Measurements from ENCODE around the gene FA2H. TPM values are rescaled to one million over a fixed set of nuclear protein-coding genes. Genes with fewer than 3 reads are reported as not detected.

Gene FA2H
- polyA plus RNA-seq, 3 donors, result not detected

GRCh38 chr16:74743668-74744299 is 30.8 kb downstream of the FA2H start:
- Mint-ChIP-seq H3K27me3 (ENCODE audit: low read depth in 3 of 3) (peaks cover 3 to 6% (median 4%) of the 10 kb centered on the region in 3 donors), H3K27ac (no peak overlapping the region), H3K4me1 (peaks cover 5% of the 10 kb centered on the region), H3K9me3 (peaks cover 0 to 2% (median 0%) of the 10 kb centered on the region in 7 donors), H3K4me3 (no peak overlapping the region), H3K36me3 (no peaks in the 10 kb centered on the region)
- H3K4me3 ChIP-seq (replicated peaks in 1 of 3; ENCODE audit: low read depth in 2 of 3, low read length in 3 of 3), result no peak overlapping the region
- H4K20me1 ChIP-seq (ENCODE audit: insufficient read depth, low read length), result no peaks in the 10 kb centered on the region
- DNase-seq, result no peak
- no peak overlapping the region for H2AFZ ChIP-seq (ENCODE audit: insufficient read depth, low read depth, low read length, poor library complexity, severe bottlenecking)
- H3K9ac ChIP-seq (ENCODE audit: insufficient read depth, low read length, poor library complexity, severe bottlenecking), result no peak overlapping the region
- WGBS (ENCODE audit: insufficient coverage), result 96% methylated on average over 10 of the region's 15 CpGs
- H3K27me3 ChIP-seq (ENCODE audit: control insufficient read depth in 2 of 2, insufficient read depth in 2 of 2, low read length in 2 of 2), result no peaks in the 10 kb centered on the region
- no peaks in the 10 kb centered on the region for H3K79me2 ChIP-seq (ENCODE audit: insufficient read depth, low read length)
- H3K9me3 ChIP-seq (replicated peaks in 1 of 2; ENCODE audit: control insufficient read depth in 1 of 2, insufficient read depth in 1 of 2, low read length in 2 of 2), result no peaks in the 10 kb centered on the region
- no peak overlapping the region for H3K27ac ChIP-seq (ENCODE audit: low read depth in 1 of 2, low read length in 2 of 2)
- H3K36me3 ChIP-seq (replicated peaks in 1 of 2; ENCODE audit: control insufficient read depth in 1 of 2, insufficient read depth in 2 of 2, low read length in 2 of 2), result no peaks in the 10 kb centered on the region
- no peak overlapping the region for H3K4me2 ChIP-seq (replicated peaks; ENCODE audit: extremely low read depth, low read length, poor library complexity, severe bottlenecking)
- H3K4me1 ChIP-seq (ENCODE audit: control insufficient read depth in 1 of 2, insufficient read depth in 2 of 2, low read length in 2 of 2), result no peaks in the 10 kb centered on the region
- intact Hi-C loops (cut with micrococcal nuclease), result no loop called here
- no peak for TF ChIP-seq CTCF (IDR thresholded peaks at IDR 0.05)

- no peaks in the 10 kb centered on the region for H3K9me3 ChIP-seq (replicated peaks in 1 of 2; ENCODE audit: control insufficient read depth in 1 of 2, insufficient read depth in 1 of 2, low read length in 2 of 2)
- 100% methylated on average over 1 of the region's 8 CpGs for WGBS (ENCODE audit: insufficient coverage)
- H3K9me3 Mint-ChIP-seq, result peaks cover 0 to 2% (median 0%) of the 10 kb centered on the region in 7 donors
Measured at GRCh38 chr16:74743045-74743667, 31.5 kb downstream of the FA2H start.

More at GRCh38 chr16:74743045-74743667, 31.5 kb downstream of the FA2H start:
- H2AFZ ChIP-seq (ENCODE audit: insufficient read depth, low read depth, low read length, poor library complexity, severe bottlenecking), result no peak overlapping the region
- intact Hi-C loops (cut with micrococcal nuclease), result no loop called here
- no peak overlapping the region for H3K4me3 ChIP-seq (replicated peaks in 1 of 3; ENCODE audit: low read depth in 2 of 3, low read length in 3 of 3)
- no peak for DNase-seq
- H3K36me3 Mint-ChIP-seq, result no peaks in the 10 kb centered on the region
- no peaks in the 10 kb centered on the region for H3K79me2 ChIP-seq (ENCODE audit: insufficient read depth, low read length)
- no peaks in the 10 kb centered on the region for H4K20me1 ChIP-seq (ENCODE audit: insufficient read depth, low read length)
- TF ChIP-seq CTCF (IDR thresholded peaks at IDR 0.05), result no peak
- H3K4me3 Mint-ChIP-seq, result no peak overlapping the region
- H3K27ac ChIP-seq (ENCODE audit: low read depth in 1 of 2, low read length in 2 of 2), result no peak overlapping the region
- H3K27me3 ChIP-seq (ENCODE audit: control insufficient read depth in 2 of 2, insufficient read depth in 2 of 2, low read length in 2 of 2), result no peaks in the 10 kb centered on the region
- no peak overlapping the region for H3K9ac ChIP-seq (ENCODE audit: insufficient read depth, low read length, poor library complexity, severe bottlenecking)
- H3K27ac Mint-ChIP-seq, result no peak overlapping the region
- peaks cover 5 to 8% (median 6%) of the 10 kb centered on the region in 3 donors for H3K27me3 Mint-ChIP-seq (ENCODE audit: low read depth in 3 of 3)
- H3K36me3 ChIP-seq (replicated peaks in 1 of 2; ENCODE audit: control insufficient read depth in 1 of 2, insufficient read depth in 2 of 2, low read length in 2 of 2), result no peaks in the 10 kb centered on the region
- H3K4me2 ChIP-seq (replicated peaks; ENCODE audit: extremely low read depth, low read length, poor library complexity, severe bottlenecking), result no peak overlapping the region
- no peaks in the 10 kb centered on the region for H3K4me1 ChIP-seq (ENCODE audit: control insufficient read depth in 1 of 2, insufficient read depth in 2 of 2, low read length in 2 of 2)
- H3K4me1 Mint-ChIP-seq, result peaks cover 5% of the 10 kb centered on the region
